ENCODE results near the gene SPG11.
A peak's percentile ranks its signal among the peaks of the same experiment; 100 is the strongest.

The SPG11 gene

GRCh38 chr15:44662478-44663409, 718 bp downstream of the SPG11 start:
- H3K36me3 ChIP-seq (ENCODE audit: insufficient read depth, low read length): peaks cover 7% of the 10 kb centered on the region; the same call in 1 of the 2 replicates
- H3K9me3 ChIP-seq (ENCODE audit: low read depth, low read length): no peaks in the 10 kb centered on the region
- peak overlapping the region; percentile 81 for H3K4me3 ChIP-seq
- peak overlapping the region; percentile 84 for H3K27ac ChIP-seq
- DNase-seq (ENCODE audit: low read depth, low spot score): no peak
- peak overlapping the region; percentile 85 for H3K9ac ChIP-seq (ENCODE audit: insufficient read length)
- TF ChIP-seq POLR2AphosphoS5 (IDR thresholded peaks at IDR 0.05; ENCODE audit: borderline replicate concordance, low read depth, low read length) (no peak), FOXP2 (optimal IDR thresholded peaks at IDR 0.05; ENCODE audit: control extremely low read depth, extremely low read length, insufficient read depth) (no peak), EZH2 (IDR thresholded peaks at IDR 0.05) (no peak)

- TF ChIP-seq EZH2 (IDR thresholded peaks at IDR 0.05) (no peak), FOXP2 (optimal IDR thresholded peaks at IDR 0.05; ENCODE audit: control extremely low read depth, extremely low read length, insufficient read depth) (no peak), POLR2AphosphoS5 (IDR thresholded peaks at IDR 0.05; ENCODE audit: borderline replicate concordance, low read depth, low read length) (no peak)
- Histone ChIP-seq H3K9ac (ENCODE audit: insufficient read length) (peak overlapping the region; percentile 54), H3K4me3 (peak overlapping the region; percentile 27; the same call in 1 of the 2 replicates), H3K36me3 (ENCODE audit: insufficient read depth, low read length) (peaks cover 7% of the 10 kb centered on the region; the same call in 1 of the 2 replicates), H3K27ac (no peak overlapping the region), H3K9me3 (ENCODE audit: low read depth, low read length) (no peaks in the 10 kb centered on the region)
- DNase-seq (ENCODE audit: low read depth, low spot score): no peak
These were observed 1.9 kb downstream of the SPG11 start for GRCh38 chr15:44661576-44661975.

GRCh38 chr15:44659056-44659455, 4.4 kb downstream of the SPG11 start:
- H3K9ac ChIP-seq (ENCODE audit: insufficient read length): no peak overlapping the region
- TF ChIP-seq POLR2AphosphoS5 (IDR thresholded peaks at IDR 0.05; ENCODE audit: borderline replicate concordance, low read depth, low read length) (no peak), FOXP2 (optimal IDR thresholded peaks at IDR 0.05; ENCODE audit: control extremely low read depth, extremely low read length, insufficient read depth) (no peak), EZH2 (IDR thresholded peaks at IDR 0.05) (no peak)
- peaks cover 19% of the 10 kb centered on the region for H3K36me3 ChIP-seq (ENCODE audit: insufficient read depth, low read length)
- no peak overlapping the region for H3K27ac ChIP-seq
- H3K9me3 ChIP-seq (ENCODE audit: low read depth, low read length): no peaks in the 10 kb centered on the region
- no peak for DNase-seq (ENCODE audit: low read depth, low spot score)
- no peak overlapping the region for H3K4me3 ChIP-seq

GRCh38 chr15:44657378-44657777, 6.1 kb downstream of the SPG11 start:
- Histone ChIP-seq H3K27ac (no peak overlapping the region), H3K9me3 (ENCODE audit: low read depth, low read length) (no peaks in the 10 kb centered on the region), H3K36me3 (ENCODE audit: insufficient read depth, low read length) (peaks cover 19% of the 10 kb centered on the region), H3K4me3 (no peak overlapping the region), H3K9ac (ENCODE audit: insufficient read length) (no peak overlapping the region)
- no peak for TF ChIP-seq POLR2AphosphoS5 (IDR thresholded peaks at IDR 0.05; ENCODE audit: borderline replicate concordance, low read depth, low read length)
- DNase-seq (ENCODE audit: low read depth, low spot score): no peak

- no peak overlapping the region for H3K4me3 ChIP-seq
- no peak for DNase-seq (ENCODE audit: low read depth, low spot score)
- no peaks in the 10 kb centered on the region for H3K9me3 ChIP-seq (ENCODE audit: low read depth, low read length)
- H3K36me3 ChIP-seq (ENCODE audit: insufficient read depth, low read length): peaks cover 20% of the 10 kb centered on the region
- TF ChIP-seq FOXP2 (optimal IDR thresholded peaks at IDR 0.05; ENCODE audit: control extremely low read depth, extremely low read length, insufficient read depth) (no peak), POLR2AphosphoS5 (IDR thresholded peaks at IDR 0.05; ENCODE audit: borderline replicate concordance, low read depth, low read length) (no peak), EZH2 (IDR thresholded peaks at IDR 0.05) (no peak)
- H3K27ac ChIP-seq: no peak overlapping the region
- no peak overlapping the region for H3K9ac ChIP-seq (ENCODE audit: insufficient read length)
These were observed 6.5 kb downstream of the SPG11 start for GRCh38 chr15:44656913-44657312.

- H3K9me3 ChIP-seq (ENCODE audit: low read depth, low read length): no peaks in the 10 kb centered on the region
- TF ChIP-seq EZH2 (IDR thresholded peaks at IDR 0.05) (no peak), FOXP2 (optimal IDR thresholded peaks at IDR 0.05; ENCODE audit: control extremely low read depth, extremely low read length, insufficient read depth) (no peak), POLR2AphosphoS5 (IDR thresholded peaks at IDR 0.05; ENCODE audit: borderline replicate concordance, low read depth, low read length) (no peak)
- H3K27ac ChIP-seq: peak overlapping the region; percentile 91; the same call in 1 of the 2 replicates
- no peak overlapping the region for H3K9ac ChIP-seq (ENCODE audit: insufficient read length)
- no peak overlapping the region for H3K4me3 ChIP-seq
- no peak for DNase-seq (ENCODE audit: low read depth, low spot score)
- peaks cover 26% of the 10 kb centered on the region for H3K36me3 ChIP-seq (ENCODE audit: insufficient read depth, low read length)
These were observed 7.2 kb downstream of the SPG11 start for GRCh38 chr15:44656298-44656697.

GRCh38 chr15:44654858-44655257, 8.6 kb downstream of the SPG11 start:
- Histone ChIP-seq H3K9me3 (ENCODE audit: low read depth, low read length) (no peaks in the 10 kb centered on the region), H3K4me3 (no peak overlapping the region), H3K9ac (ENCODE audit: insufficient read length) (no peak overlapping the region), H3K36me3 (ENCODE audit: insufficient read depth, low read length) (peaks cover 30% of the 10 kb centered on the region), H3K27ac (peak overlapping the region; percentile 91)
- TF ChIP-seq POLR2AphosphoS5 (IDR thresholded peaks at IDR 0.05; ENCODE audit: borderline replicate concordance, low read depth, low read length) (no peak), FOXP2 (optimal IDR thresholded peaks at IDR 0.05; ENCODE audit: control extremely low read depth, extremely low read length, insufficient read depth) (peak; percentile 66), EZH2 (IDR thresholded peaks at IDR 0.05) (no peak)
- DNase-seq (ENCODE audit: low read depth, low spot score): peak; percentile 86

- H3K36me3 ChIP-seq (ENCODE audit: insufficient read depth, low read length): peaks cover 44% of the 10 kb centered on the region
- H3K9ac ChIP-seq (ENCODE audit: insufficient read length): no peak overlapping the region
- no peak for TF ChIP-seq FOXP2 (optimal IDR thresholded peaks at IDR 0.05; ENCODE audit: control extremely low read depth, extremely low read length, insufficient read depth)
- no peak for TF ChIP-seq POLR2AphosphoS5 (IDR thresholded peaks at IDR 0.05; ENCODE audit: borderline replicate concordance, low read depth, low read length)
- TF ChIP-seq EZH2 (IDR thresholded peaks at IDR 0.05): no peak
- H3K4me3 ChIP-seq: no peak overlapping the region
- no peak for DNase-seq (ENCODE audit: low read depth, low spot score)
- no peaks in the 10 kb centered on the region for H3K9me3 ChIP-seq (ENCODE audit: low read depth, low read length)
- H3K27ac ChIP-seq: no peak overlapping the region
These were observed 15.8 kb downstream of the SPG11 start for GRCh38 chr15:44647637-44648036.

All from SK-N-MC (cell line).